K562 (cell line): ENCODE data around the gene BRME1. TPM values are rescaled to one million over a fixed set of nuclear protein-coding genes. Genes with fewer than 3 reads are reported as not detected.
A peak's percentile ranks its signal among the peaks of the same experiment; 100 is the strongest.

Experiments used
- CTCF ChIP-seq, 3 experiments: IDR thresholded peaks in 2 of 3; conservative IDR thresholded peaks in 1 of 3; 2 replicates each; pipeline ENCODE4 v1.5.1; 2011 to 2012; ENCODE audit warnings: low read length in 3 of 3, mild to moderate bottlenecking in 3 of 3, control low read depth in 2 of 3, improper control_type of control experiment in 1 of 3, inconsistent platforms in 1 of 3, low read depth in 1 of 3, mixed read lengths in 1 of 3, moderate library complexity in 1 of 3; ENCODE audit not compliant: insufficient read depth in 2 of 3
- DMBX1 ChIP-seq: fragments of 250-450 bp; sonication (Bioruptor Pico); IDR thresholded peaks from 2 replicates; pipeline ENCODE4 v1.8.0; 2022; ENCODE audit warnings: inconsistent platforms, mild to moderate bottlenecking, moderate library complexity, borderline replicate concordance
- HCFC1 ChIP-seq: IDR thresholded peaks from 2 replicates; pipeline ENCODE4 v1.6.1; 2012; ENCODE audit warnings: low read depth, low read length, improper control_type of control experiment
- HNRNPUL1 ChIP-seq: fragments of 200-400 bp; formaldehyde crosslinking; IDR thresholded peaks from 2 replicates; pipeline ENCODE4 v1.6.1; 2017; ENCODE audit warnings: low read length
- KAT2B ChIP-seq: IDR thresholded peaks from one replicate; pipeline ENCODE4 v1.6.1; 2012; ENCODE audit warnings: low read depth, mild to moderate bottlenecking, control low read depth, inconsistent platforms, low read length, moderate library complexity
- KDM5B ChIP-seq: fragments of 200-600 bp; sonication (generic); IDR thresholded peaks from 2 replicates; pipeline ENCODE4 v1.6.1; 2012; ENCODE audit warnings: low read depth, mild to moderate bottlenecking, moderate library complexity, low read length, control low read depth, inconsistent platforms; ENCODE audit not compliant: insufficient replicate concordance
- MLX ChIP-seq, 2 experiments: fragments of 450-650 bp in 1 of 2; sonication (generic) in 1 of 2; formaldehyde crosslinking; conservative IDR thresholded peaks; 2 replicates each; pipeline versions ENCODE4 v1.4.0 to v1.8.1; 2020 to 2022; ENCODE audit warnings: mild to moderate bottlenecking in 1 of 2, missing genetic modification reagents in 1 of 2
- MTA3 ChIP-seq: fragments of 450-650 bp; formaldehyde crosslinking; IDR thresholded peaks from 2 replicates; pipeline ENCODE4 v1.6.1; 2017; ENCODE audit warnings: mild to moderate bottlenecking, borderline replicate concordance
- MTF1 ChIP-seq: fragments of 250-450 bp; sonication (Bioruptor Pico); IDR thresholded peaks from 2 replicates; pipeline ENCODE4 v1.9.0; 2021; ENCODE audit warnings: moderate library complexity, mild to moderate bottlenecking, inconsistent platforms, borderline replicate concordance
- PCBP1 ChIP-seq: fragments of 200-400 bp; formaldehyde crosslinking; IDR thresholded peaks from 2 replicates; pipeline ENCODE4 v1.6.1; 2018; ENCODE audit warnings: mild to moderate bottlenecking, low read depth, low read length; ENCODE audit not compliant: poor library complexity, severe bottlenecking
- PCBP2 ChIP-seq: fragments of 200-400 bp; formaldehyde crosslinking; IDR thresholded peaks from 2 replicates; pipeline ENCODE4 v1.6.1; 2018; ENCODE audit warnings: low read length, low read depth, mild to moderate bottlenecking, moderate library complexity; ENCODE audit not compliant: poor library complexity, severe bottlenecking
- RFX5 ChIP-seq: IDR thresholded peaks from 2 replicates; pipeline ENCODE4 v1.6.1; 2011; ENCODE audit warnings: low read depth, mild to moderate bottlenecking, improper control_type of control experiment, low read length
- SMAD1 ChIP-seq: fragments of 150-350 bp; IDR thresholded peaks from 2 replicates; pipeline ENCODE4 v1.6.1; 2014; ENCODE audit warnings: low read length, low read depth; ENCODE audit not compliant: partially characterized antibody
- YBX1 ChIP-seq: fragments of 450-650 bp; IDR thresholded peaks from 2 replicates; pipeline ENCODE4 v1.7.1; 2016; ENCODE audit warnings: mild to moderate bottlenecking
- ZC3H4 ChIP-seq: sonication (generic); formaldehyde crosslinking; IDR thresholded peaks from 2 replicates; pipeline ENCODE4 v1.9.0; 2021; ENCODE audit warnings: missing genetic modification reagents, borderline replicate concordance
- ZFX ChIP-seq: sonication (generic); formaldehyde crosslinking; IDR thresholded peaks from 2 replicates; pipeline ENCODE4 v1.8.0; 2022; ENCODE audit warnings: mild to moderate bottlenecking, missing genetic modification reagents, moderate library complexity
- ZNF143 ChIP-seq: sonication (generic); formaldehyde crosslinking; IDR thresholded peaks from 2 replicates; pipeline ENCODE4 v1.9.0; 2022; ENCODE audit warnings: mild to moderate bottlenecking, missing genetic modification reagents
- ZNF165 ChIP-seq: fragments of 250-450 bp; sonication (Bioruptor Pico); IDR thresholded peaks from 2 replicates; pipeline ENCODE4 v1.4.0; 2020; ENCODE audit warnings: borderline replicate concordance
- ZNF217 ChIP-seq: sonication (generic); formaldehyde crosslinking; IDR thresholded peaks from 2 replicates; pipeline ENCODE4 v1.8.0; 2022; ENCODE audit warnings: mild to moderate bottlenecking, missing genetic modification reagents
- ZNF354B ChIP-seq: fragments of 250-450 bp; sonication (Bioruptor Pico); IDR thresholded peaks from 2 replicates; pipeline ENCODE4 v1.4.0; 2020
- ZNF41 ChIP-seq: fragments of 250-450 bp; sonication (Bioruptor Pico); conservative IDR thresholded peaks from 2 replicates; pipeline ENCODE4 v1.4.0; 2020; ENCODE audit warnings: mild to moderate bottlenecking
- ZNF449 ChIP-seq: fragments of 250-450 bp; sonication (Bioruptor Pico); IDR thresholded peaks from 2 replicates; pipeline ENCODE4 v1.8.0; 2022; ENCODE audit warnings: moderate library complexity, mild to moderate bottlenecking, inconsistent platforms
- ZNF740 ChIP-seq, 3 experiments: fragments of 200-800 bp in 1 of 3; sonication (Bioruptor generic) in 1 of 3; sonication (generic) in 1 of 3; formaldehyde crosslinking in 1 of 3; IDR thresholded peaks; 2 replicates each; pipeline versions ENCODE4 v1.6.1 to v1.8.0; 2016 to 2022; ENCODE audit warnings: mild to moderate bottlenecking in 2 of 3, missing compliant biosample characterization in 2 of 3, missing genetic modification characterization in 2 of 3, missing genetic modification reagents in 1 of 3
- polyA plus RNA-seq, 8 experiments: library from polyadenylated mRNA; depleted of rRNA in 4 of 8; stranded (reverse) in 5 of 8; unstranded in 3 of 8; fragments of >200 nt; fragmentation: Nextera tagmentation in 2 of 8; fragmentation: Illumina TruSeq in 1 of 8; extraction: Ambion mirVana in 2 of 8; extraction: Trizol in 1 of 8; gene quantifications; 2 replicates each; pipeline versions ENCODE4 v1.2.1 to v1.2.3, GENCODE V29; 2011 to 2014; ENCODE audit warnings: inconsistent platforms in 1 of 8, missing spikeins in 1 of 8
- total RNA-seq, 7 experiments: library from RNA; depleted of rRNA in 6 of 7; stranded (reverse); fragments of >200 nt in 6 of 7; fragmentation: Illumina TruSeq in 2 of 7; extraction: Trizol in 2 of 7; gene quantifications; 2 replicates each; pipeline versions ENCODE4 v1.2.1 to v1.2.3, GENCODE V29; 2011 to 2021; ENCODE audit warnings: low replicate concordance in 1 of 7

The BRME1 gene
- total and polyA plus RNA-seq, 9 of the 15 experiments (the other 6 are each of a cell fraction or from before 2014, with no cell fraction given) = 0.75 to 6.1 (median 3.6) TPM

- TF ChIP-seq MTF1 (no peak), RFX5 (no peak), HCFC1 (no peak), ZNF354B (no peak), HNRNPUL1 (no peak), ZFX (CRISPR knock-in tag) (no peak; the same call in 1 of the 2 replicates), PCBP2 (no peak), MTA3 (peak; percentile 13; the same call in 1 of the 2 replicates), PCBP1 (peak; percentile 0), SMAD1 (no peak), KDM5B (no peak), MLX (CRISPR knock-in tag; conservative IDR thresholded peaks at IDR 0.05) (no peak), ZNF41 (CRISPR knock-in tag) (no peak), ZNF740 (CRISPR knock-in tag; IDR thresholded peaks at IDR 0.05) (no peak), ZNF740 (tag; IDR thresholded peaks at IDR 0.05) (no peak), ZNF143 (no peak), ZNF449 (CRISPR knock-in tag) (no peak), CTCF (IDR thresholded peaks at IDR 0.05 in 2 of 3, conservative IDR thresholded peaks at IDR 0.05 in 1 of 3; ENCODE audit: insufficient read depth in 2 of 3, low read depth in 1 of 3, low read length in 3 of 3) (no peak), ZC3H4 (CRISPR knock-in tag) (0 out of 2 replicates have a peak, but pooled peaks have one; percentile 59), ZNF165 (CRISPR knock-in tag) (no peak), ZNF217 (CRISPR knock-in tag) (no peak), DMBX1 (CRISPR knock-in tag) (no peak), KAT2B (no peak), YBX1 (no peak)
Observed at GRCh38 chr19:13840305-13841085, 65.4 kb downstream of the BRME1 start (continued).
